K562 (cell line): Measurements from ENCODE around the gene MEGF11. TPM values are rescaled to one million over a fixed set of nuclear protein-coding genes. Genes with fewer than 3 reads are reported as not detected.
A peak's percentile ranks its signal among the peaks of the same experiment; 100 is the strongest.

Experiments
- KLF16 ChIP-seq: IDR thresholded peaks from 2 replicates; pipeline ENCODE4 v1.6.1; 2016; ENCODE audit warnings: antibody characterized with exemption
- NELFE ChIP-seq: IDR thresholded peaks from 2 replicates; pipeline ENCODE4 v1.6.1; 2011; ENCODE audit warnings: mild to moderate bottlenecking; ENCODE audit not compliant: insufficient read depth, insufficient read length
- TBL1XR1 ChIP-seq, 2 experiments: IDR thresholded peaks; 2 replicates each; pipeline ENCODE4 v1.6.1; 2012; ENCODE audit warnings: improper control_type of control experiment in 2 of 2, low read length in 2 of 2, mild to moderate bottlenecking in 1 of 2
- ZBTB40 ChIP-seq, 2 experiments: fragments of 450-650 bp in 1 of 2; sonication (generic) in 1 of 2; formaldehyde crosslinking in 1 of 2; IDR thresholded peaks; 2 replicates each; pipeline versions ENCODE4 v1.7.1 to v1.9.0; 2016 to 2022; ENCODE audit warnings: inconsistent platforms in 1 of 2, mild to moderate bottlenecking in 1 of 2, missing genetic modification reagents in 1 of 2
- ZNF143 ChIP-seq: sonication (generic); formaldehyde crosslinking; IDR thresholded peaks from 2 replicates; pipeline ENCODE4 v1.9.0; 2022; ENCODE audit warnings: mild to moderate bottlenecking, missing genetic modification reagents
- polyA plus RNA-seq, 8 experiments: library from polyadenylated mRNA; depleted of rRNA in 4 of 8; stranded (reverse) in 5 of 8; unstranded in 3 of 8; fragments of >200 nt; fragmentation: Nextera tagmentation in 2 of 8; fragmentation: Illumina TruSeq in 1 of 8; extraction: Ambion mirVana in 2 of 8; extraction: Trizol in 1 of 8; gene quantifications; 2 replicates each; pipeline versions ENCODE4 v1.2.1 to v1.2.3, GENCODE V29; 2011 to 2014; ENCODE audit warnings: inconsistent platforms in 1 of 8, missing spikeins in 1 of 8
- total RNA-seq, 7 experiments: library from RNA; depleted of rRNA in 6 of 7; stranded (reverse); fragments of >200 nt in 6 of 7; fragmentation: Illumina TruSeq in 2 of 7; extraction: Trizol in 2 of 7; gene quantifications; 2 replicates each; pipeline versions ENCODE4 v1.2.1 to v1.2.3, GENCODE V29; 2011 to 2021; ENCODE audit warnings: low replicate concordance in 1 of 7
- TF ChIP-seq, protein P1 (sequence below): fragments of 250-450 bp; sonication (Bioruptor Pico); IDR thresholded peaks from 2 replicates; pipeline ENCODE4 v1.8.0; 2021; ENCODE audit warnings: moderate library complexity, mild to moderate bottlenecking, inconsistent platforms
- TF ChIP-seq, protein P2 (sequence below): fragments of 200-400 bp; formaldehyde crosslinking; IDR thresholded peaks from 2 replicates; pipeline ENCODE4 v1.6.1; 2017; ENCODE audit warnings: mild to moderate bottlenecking, low read depth, low read length, moderate library complexity
- TF ChIP-seq, protein P3 (sequence below): sonication (generic); formaldehyde crosslinking; IDR thresholded peaks from 2 replicates; pipeline ENCODE4 v1.8.1; 2023; ENCODE audit warnings: missing genetic modification reagents, mild to moderate bottlenecking, borderline replicate concordance

MEGF11 gene
- total and polyA plus RNA-seq, 9 of the 15 experiments (the other 6 are each of a cell fraction or from before 2014, with no cell fraction given): 0.06 to 0.23 (median 0.20) TPM; not detected in 6

DNA sequence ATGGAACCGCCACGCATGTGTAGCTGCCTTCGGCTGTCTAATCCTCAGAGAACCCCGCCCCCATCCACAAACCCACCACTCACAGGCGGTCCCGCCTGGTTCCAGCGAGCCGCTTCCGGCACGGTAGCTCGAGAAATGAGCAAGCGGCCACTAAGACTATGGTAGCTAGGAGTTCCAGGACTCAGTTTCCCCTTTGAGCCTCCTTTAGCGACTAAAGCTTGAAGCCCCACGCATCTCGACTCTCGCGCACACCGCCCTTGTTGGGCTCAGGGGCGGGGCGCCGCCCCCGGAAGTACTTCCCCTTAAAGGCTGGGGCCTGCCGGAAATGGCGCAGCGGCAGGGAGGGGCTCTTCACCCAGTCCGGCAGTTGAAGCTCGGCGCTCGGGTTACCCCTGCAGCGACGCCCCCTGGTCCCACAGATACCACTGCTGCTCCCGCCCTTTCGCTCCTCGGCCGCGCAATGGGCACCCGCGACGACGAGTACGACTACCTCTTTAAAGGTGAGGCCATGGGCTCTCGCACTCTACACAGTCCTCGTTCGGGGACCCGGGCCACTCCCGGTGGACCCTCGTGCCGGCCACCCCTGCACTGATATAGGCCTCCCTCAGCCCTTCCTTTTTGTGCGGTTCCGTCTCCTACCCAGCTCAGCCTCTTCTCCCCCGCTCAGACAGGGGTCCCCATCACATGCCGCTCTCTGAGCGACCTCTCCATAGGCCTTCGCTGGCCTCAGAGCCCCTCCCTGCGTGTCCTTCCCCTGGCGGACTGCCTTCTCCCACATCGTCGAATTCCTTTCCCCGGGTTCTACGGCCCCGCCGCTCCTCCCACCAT is 384.2 kb downstream of the MEGF11 start, which contains the start of gene RAB11A (continued):
- TF ChIP-seq ZBTB40 (IDR thresholded peaks at IDR 0.05) (peak; percentile 99), ZBTB40 (CRISPR knock-in tag; IDR thresholded peaks at IDR 0.05) (no peak; the same call in 1 of the 2 replicates), KLF16 (peak; percentile 53), ZNF143 (CRISPR knock-in tag) (peak; percentile 51; the same call in 1 of the 2 replicates), TBL1XR1 (IDR thresholded peaks at IDR 0.05; ENCODE audit: low read length in 2 of 2) (peak in 1 of 2 experiments; percentile 93; a peak in 2 of 4 replicates), NELFE (peak; percentile 41)
- TF ChIP-seq, protein P1, sequence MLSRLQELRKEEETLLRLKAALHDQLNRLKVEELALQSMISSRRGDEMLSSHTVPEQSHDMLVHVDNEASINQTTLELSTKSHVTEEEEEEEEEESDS (CRISPR knock-in tag): no peak
- TF ChIP-seq, protein P2, sequence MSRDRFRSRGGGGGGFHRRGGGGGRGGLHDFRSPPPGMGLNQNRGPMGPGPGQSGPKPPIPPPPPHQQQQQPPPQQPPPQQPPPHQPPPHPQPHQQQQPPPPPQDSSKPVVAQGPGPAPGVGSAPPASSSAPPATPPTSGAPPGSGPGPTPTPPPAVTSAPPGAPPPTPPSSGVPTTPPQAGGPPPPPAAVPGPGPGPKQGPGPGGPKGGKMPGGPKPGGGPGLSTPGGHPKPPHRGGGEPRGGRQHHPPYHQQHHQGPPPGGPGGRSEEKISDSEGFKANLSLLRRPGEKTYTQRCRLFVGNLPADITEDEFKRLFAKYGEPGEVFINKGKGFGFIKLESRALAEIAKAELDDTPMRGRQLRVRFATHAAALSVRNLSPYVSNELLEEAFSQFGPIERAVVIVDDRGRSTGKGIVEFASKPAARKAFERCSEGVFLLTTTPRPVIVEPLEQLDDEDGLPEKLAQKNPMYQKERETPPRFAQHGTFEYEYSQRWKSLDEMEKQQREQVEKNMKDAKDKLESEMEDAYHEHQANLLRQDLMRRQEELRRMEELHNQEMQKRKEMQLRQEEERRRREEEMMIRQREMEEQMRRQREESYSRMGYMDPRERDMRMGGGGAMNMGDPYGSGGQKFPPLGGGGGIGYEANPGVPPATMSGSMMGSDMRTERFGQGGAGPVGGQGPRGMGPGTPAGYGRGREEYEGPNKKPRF: no peak
- TF ChIP-seq, protein P3, sequence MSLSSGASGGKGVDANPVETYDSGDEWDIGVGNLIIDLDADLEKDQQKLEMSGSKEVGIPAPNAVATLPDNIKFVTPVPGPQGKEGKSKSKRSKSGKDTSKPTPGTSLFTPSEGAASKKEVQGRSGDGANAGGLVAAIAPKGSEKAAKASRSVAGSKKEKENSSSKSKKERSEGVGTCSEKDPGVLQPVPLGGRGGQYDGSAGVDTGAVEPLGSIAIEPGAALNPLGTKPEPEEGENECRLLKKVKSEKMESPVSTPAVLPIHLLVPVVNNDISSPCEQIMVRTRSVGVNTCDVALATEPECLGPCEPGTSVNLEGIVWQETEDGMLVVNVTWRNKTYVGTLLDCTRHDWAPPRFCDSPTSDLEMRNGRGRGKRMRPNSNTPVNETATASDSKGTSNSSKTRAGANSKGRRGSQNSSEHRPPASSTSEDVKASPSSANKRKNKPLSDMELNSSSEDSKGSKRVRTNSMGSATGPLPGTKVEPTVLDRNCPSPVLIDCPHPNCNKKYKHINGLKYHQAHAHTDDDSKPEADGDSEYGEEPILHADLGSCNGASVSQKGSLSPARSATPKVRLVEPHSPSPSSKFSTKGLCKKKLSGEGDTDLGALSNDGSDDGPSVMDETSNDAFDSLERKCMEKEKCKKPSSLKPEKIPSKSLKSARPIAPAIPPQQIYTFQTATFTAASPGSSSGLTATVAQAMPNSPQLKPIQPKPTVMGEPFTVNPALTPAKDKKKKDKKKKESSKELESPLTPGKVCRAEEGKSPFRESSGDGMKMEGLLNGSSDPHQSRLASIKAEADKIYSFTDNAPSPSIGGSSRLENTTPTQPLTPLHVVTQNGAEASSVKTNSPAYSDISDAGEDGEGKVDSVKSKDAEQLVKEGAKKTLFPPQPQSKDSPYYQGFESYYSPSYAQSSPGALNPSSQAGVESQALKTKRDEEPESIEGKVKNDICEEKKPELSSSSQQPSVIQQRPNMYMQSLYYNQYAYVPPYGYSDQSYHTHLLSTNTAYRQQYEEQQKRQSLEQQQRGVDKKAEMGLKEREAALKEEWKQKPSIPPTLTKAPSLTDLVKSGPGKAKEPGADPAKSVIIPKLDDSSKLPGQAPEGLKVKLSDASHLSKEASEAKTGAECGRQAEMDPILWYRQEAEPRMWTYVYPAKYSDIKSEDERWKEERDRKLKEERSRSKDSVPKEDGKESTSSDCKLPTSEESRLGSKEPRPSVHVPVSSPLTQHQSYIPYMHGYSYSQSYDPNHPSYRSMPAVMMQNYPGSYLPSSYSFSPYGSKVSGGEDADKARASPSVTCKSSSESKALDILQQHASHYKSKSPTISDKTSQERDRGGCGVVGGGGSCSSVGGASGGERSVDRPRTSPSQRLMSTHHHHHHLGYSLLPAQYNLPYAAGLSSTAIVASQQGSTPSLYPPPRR: no peak
